ENCODE data around the gene ZNF672. TPM values are rescaled to one million over a fixed set of nuclear protein-coding genes. Genes with fewer than 3 reads are reported as not detected.

The ZNF672 gene
- polyA plus RNA-seq, 1 donor (not counting 4 experiments of a cell fraction or from before 2014, with no cell fraction given), result 12.6 TPM

DNA sequence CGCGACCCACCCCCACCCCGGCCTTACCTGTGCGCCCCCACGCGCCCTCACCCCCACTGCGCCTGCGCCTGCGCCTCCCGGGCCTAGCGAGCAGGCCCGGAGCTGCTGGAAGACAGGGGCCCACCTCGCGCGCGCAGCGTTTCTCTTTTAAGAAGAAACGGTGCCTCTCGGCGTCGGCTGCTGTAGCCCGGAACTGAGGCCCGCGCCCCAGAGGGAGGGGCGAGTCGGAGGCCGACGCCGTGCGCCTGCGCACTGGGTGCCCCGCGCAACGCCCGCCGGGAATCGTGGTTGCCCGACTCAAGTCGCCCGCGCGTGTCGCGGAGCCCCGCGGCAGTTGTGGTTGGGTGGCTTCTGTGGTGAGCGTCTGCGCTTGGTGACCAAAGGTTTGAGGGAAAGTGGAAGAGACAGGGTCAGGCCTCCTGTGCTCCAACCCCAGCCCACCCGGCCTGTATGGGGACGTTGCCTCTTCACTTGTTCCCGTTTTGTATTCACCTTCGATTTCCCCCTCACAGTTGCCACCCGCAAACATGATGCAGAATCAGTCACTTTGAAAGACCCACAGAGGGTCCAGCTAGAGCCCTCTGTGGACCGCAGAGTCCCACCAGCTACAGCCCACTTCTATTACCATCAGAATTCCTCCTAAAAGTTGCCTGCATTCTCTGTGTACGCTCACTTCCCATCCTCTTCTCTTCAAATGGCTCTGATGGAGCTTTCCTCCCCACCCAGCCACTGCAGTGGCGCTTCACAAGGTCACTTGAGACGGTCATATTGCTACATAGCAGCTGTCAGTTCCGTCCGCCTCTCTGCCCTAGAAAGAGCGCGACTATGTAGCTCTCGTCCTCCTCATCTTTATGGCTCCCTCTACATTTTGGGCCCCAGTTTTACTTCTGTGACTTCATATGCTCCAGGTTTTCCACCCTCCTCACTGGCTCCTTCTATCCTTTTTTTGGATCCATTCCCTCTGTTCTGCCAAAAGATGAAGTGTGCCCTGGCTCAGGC lies 21.2 kb downstream of the ZNF672 start, which contains the start of gene ZNF692:
Gene ZNF692, minus strand, starts transcription at position 195 of the 999 bp plus-strand sequence. CDS start 776 bp downstream, outside the sequence.
- Histone ChIP-seq H3K9ac (ENCODE audit: control insufficient read depth, extremely low read depth, insufficient read depth, low read length) (peak within 1 kb of the TSS; percentile 92), H2AFZ (ENCODE audit: control insufficient read depth, low read length) (peak within 1 kb of the TSS; percentile 95), H3K79me2 (ENCODE audit: control insufficient read depth, insufficient read depth, low read length) (peaks cover 22% of the 10 kb centered on the region), H3K9me1 (ENCODE audit: control insufficient read depth, extremely low read depth, insufficient read depth, low read length) (no peaks in the 10 kb centered on the region), H3K27me3 (ENCODE audit: control insufficient read depth, extremely low read depth, insufficient read depth, low read length) (no peaks in the 10 kb centered on the region), H3K27ac (ENCODE audit: control insufficient read depth, insufficient read depth, low read length) (peak within 1 kb of the TSS; percentile 86), H3K4me1 (ENCODE audit: control insufficient read depth, extremely low read depth, insufficient read depth, low read length) (peaks cover 38% of the 10 kb centered on the region), H4K20me1 (ENCODE audit: control insufficient read depth, extremely low read depth, insufficient read depth, low read length) (no peaks in the 10 kb centered on the region), H3K4me3 (ENCODE audit: control insufficient read depth in 2 of 3, extremely low read depth in 1 of 3, insufficient read depth in 2 of 3, low read depth in 1 of 3, low read length in 3 of 3) (peak within 1 kb of the TSS; percentile 63 to 81 (median 76)), H3K4me2 (ENCODE audit: control insufficient read depth, extremely low read depth, insufficient read depth, low read depth, low read length) (peak within 1 kb of the TSS; percentile 95), H3K36me3 (ENCODE audit: control insufficient read depth in 2 of 2, extremely low read depth in 1 of 2, insufficient read depth in 2 of 2, low read length in 2 of 2) (peaks cover 17 to 24% of the 10 kb centered on the region in 2 experiments), H3K9me3 (ENCODE audit: control insufficient read depth, low read depth, low read length) (no peaks in the 10 kb centered on the region)
- dilution Hi-C loops (cut with MboI; ENCODE audit: extremely low pct_ligation_motif_present, low sequenced_read_pairs), result no loop called here
- TF ChIP-seq EZH2 (IDR thresholded peaks at IDR 0.05; ENCODE audit: low read length), result no peak
- TF ChIP-seq, protein P1, sequence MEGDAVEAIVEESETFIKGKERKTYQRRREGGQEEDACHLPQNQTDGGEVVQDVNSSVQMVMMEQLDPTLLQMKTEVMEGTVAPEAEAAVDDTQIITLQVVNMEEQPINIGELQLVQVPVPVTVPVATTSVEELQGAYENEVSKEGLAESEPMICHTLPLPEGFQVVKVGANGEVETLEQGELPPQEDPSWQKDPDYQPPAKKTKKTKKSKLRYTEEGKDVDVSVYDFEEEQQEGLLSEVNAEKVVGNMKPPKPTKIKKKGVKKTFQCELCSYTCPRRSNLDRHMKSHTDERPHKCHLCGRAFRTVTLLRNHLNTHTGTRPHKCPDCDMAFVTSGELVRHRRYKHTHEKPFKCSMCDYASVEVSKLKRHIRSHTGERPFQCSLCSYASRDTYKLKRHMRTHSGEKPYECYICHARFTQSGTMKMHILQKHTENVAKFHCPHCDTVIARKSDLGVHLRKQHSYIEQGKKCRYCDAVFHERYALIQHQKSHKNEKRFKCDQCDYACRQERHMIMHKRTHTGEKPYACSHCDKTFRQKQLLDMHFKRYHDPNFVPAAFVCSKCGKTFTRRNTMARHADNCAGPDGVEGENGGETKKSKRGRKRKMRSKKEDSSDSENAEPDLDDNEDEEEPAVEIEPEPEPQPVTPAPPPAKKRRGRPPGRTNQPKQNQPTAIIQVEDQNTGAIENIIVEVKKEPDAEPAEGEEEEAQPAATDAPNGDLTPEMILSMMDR (optimal IDR thresholded peaks at IDR 0.05 in 1 of 3, IDR thresholded peaks at IDR 0.05 in 1 of 3, conservative IDR thresholded peaks at IDR 0.05 in 1 of 3; ENCODE audit: extremely low read depth in 1 of 3, insufficient read depth in 2 of 3, low read length in 3 of 3), result no peak
- no peak for FAIRE-seq
- peak; percentile 73 for DNase-seq (ENCODE audit: low read depth, low spot score)

DNA sequence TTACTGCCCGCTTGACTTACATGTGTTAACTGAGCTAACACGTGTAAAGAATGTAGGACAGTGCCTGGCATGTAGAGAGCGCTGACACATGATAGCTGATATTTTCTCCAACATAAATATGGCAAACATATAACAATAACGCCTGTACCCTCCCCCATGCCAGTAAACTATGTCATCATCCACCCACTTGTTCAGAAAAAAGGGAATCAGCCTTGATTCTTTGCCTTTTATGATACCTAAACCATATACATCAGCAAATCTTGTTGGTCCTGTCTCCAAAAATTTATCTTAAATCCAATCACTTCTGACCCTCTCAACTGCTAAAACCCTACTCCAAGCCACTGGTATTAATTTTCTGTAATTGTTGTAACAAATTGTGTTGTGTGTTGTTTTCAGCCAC lies 22.0 kb downstream of the ZNF672 start:
- H4K20me1 ChIP-seq (ENCODE audit: control insufficient read depth, extremely low read depth, insufficient read depth, low read length), result no peaks in the 10 kb centered on the region
- H3K4me1 ChIP-seq (ENCODE audit: control insufficient read depth, extremely low read depth, insufficient read depth, low read length), result peaks cover 38% of the 10 kb centered on the region
- FAIRE-seq (no peak), DNase-seq (ENCODE audit: low read depth, low spot score) (no peak)
- H3K27ac ChIP-seq (ENCODE audit: control insufficient read depth, insufficient read depth, low read length), result no peak overlapping the region
- no peak overlapping the region for H3K9ac ChIP-seq (ENCODE audit: control insufficient read depth, extremely low read depth, insufficient read depth, low read length)
- no peaks in the 10 kb centered on the region for H3K27me3 ChIP-seq (ENCODE audit: control insufficient read depth, extremely low read depth, insufficient read depth, low read length)
- peak overlapping the region in 1 of 3 experiments; percentile 70 for H3K4me3 ChIP-seq (ENCODE audit: control insufficient read depth in 2 of 3, extremely low read depth in 1 of 3, insufficient read depth in 2 of 3, low read depth in 1 of 3, low read length in 3 of 3)
- no peaks in the 10 kb centered on the region for H3K9me1 ChIP-seq (ENCODE audit: control insufficient read depth, extremely low read depth, insufficient read depth, low read length)
- no peak overlapping the region for H2AFZ ChIP-seq (ENCODE audit: control insufficient read depth, low read length)
- peak overlapping the region; percentile 81 for H3K4me2 ChIP-seq (ENCODE audit: control insufficient read depth, extremely low read depth, insufficient read depth, low read depth, low read length)
- peaks cover 10 to 17% of the 10 kb centered on the region in 2 experiments for H3K36me3 ChIP-seq (ENCODE audit: control insufficient read depth in 2 of 2, extremely low read depth in 1 of 2, insufficient read depth in 2 of 2, low read length in 2 of 2)
- H3K9me3 ChIP-seq (ENCODE audit: control insufficient read depth, low read depth, low read length), result no peaks in the 10 kb centered on the region
- TF ChIP-seq, protein P1 (optimal IDR thresholded peaks at IDR 0.05 in 1 of 3, IDR thresholded peaks at IDR 0.05 in 1 of 3, conservative IDR thresholded peaks at IDR 0.05 in 1 of 3; ENCODE audit: extremely low read depth in 1 of 3, insufficient read depth in 2 of 3, low read length in 3 of 3), result no peak
- no peak for TF ChIP-seq EZH2 (IDR thresholded peaks at IDR 0.05; ENCODE audit: low read length)
- H3K79me2 ChIP-seq (ENCODE audit: control insufficient read depth, insufficient read depth, low read length), result peaks cover 21% of the 10 kb centered on the region
- dilution Hi-C loops (cut with MboI; ENCODE audit: extremely low pct_ligation_motif_present, low sequenced_read_pairs), result no loop called here
